Thymus (tissue), 11 donors: Measurements from ENCODE around the gene PACSIN2. TPM values are rescaled to one million over a fixed set of nuclear protein-coding genes. Genes with fewer than 3 reads are reported as not detected.

ENCODE experiments used
- DNase-seq, 9 donors: peaks; one replicate each; pipeline ENCODE4 v3.0.0-alpha.2; 2013; ENCODE audit warnings: low spot score in 9 of 9, low read depth in 6 of 9, missing footprints in 1 of 9
- H3K27ac ChIP-seq, 2 donors: one replicate each; pipeline ENCODE4 v1.5.1; 2013; ENCODE audit warnings: control low read depth in 1 of 2, low read depth in 1 of 2, low read length in 1 of 2, mild to moderate bottlenecking in 1 of 2, moderate library complexity in 1 of 2
- H3K27me3 ChIP-seq, 2 donors: one replicate each; pipeline ENCODE4 v1.5.1; 2013; ENCODE audit warnings: low read length in 1 of 2; ENCODE audit not compliant: control insufficient read depth in 2 of 2, insufficient read depth in 1 of 2
- H3K36me3 ChIP-seq, 2 donors: one replicate each; pipeline ENCODE4 v1.5.1; 2013; ENCODE audit warnings: low read length in 1 of 2, mild to moderate bottlenecking in 1 of 2, moderate library complexity in 1 of 2; ENCODE audit not compliant: control insufficient read depth in 2 of 2, insufficient read depth in 2 of 2
- H3K4me1 ChIP-seq, 2 donors: one replicate each; pipeline ENCODE4 v1.5.1; 2013; ENCODE audit warnings: low read length in 2 of 2; ENCODE audit not compliant: control insufficient read depth in 2 of 2, insufficient read depth in 2 of 2
- H3K4me3 ChIP-seq, 2 donors: one replicate each; pipeline ENCODE4 v1.5.1; 2013; ENCODE audit warnings: low read length in 2 of 2, control low read depth in 1 of 2, mild to moderate bottlenecking in 1 of 2
- H3K9me3 ChIP-seq, 2 donors: one replicate each; pipeline ENCODE4 v1.5.1; 2013; ENCODE audit warnings: low read length in 1 of 2, mild to moderate bottlenecking in 1 of 2; ENCODE audit not compliant: control insufficient read depth in 2 of 2, insufficient read depth in 1 of 2
- WGBS: extraction: QIAGEN DNeasy Blood & Tissue Kit; methylation state at CpG from one replicate; pipeline ENCODE4 v1.1.7; 2013; 5-methylcytosine and 5-hydroxymethylcytosine counted together
- polyA plus RNA-seq: library from polyadenylated mRNA; stranded (reverse); fragments of 200-250 nt; gene quantifications from one replicate; pipeline ENCODE4 v1.2.3, GENCODE V29; 2013
- total RNA-seq: library from RNA; stranded (reverse); fragments of 120-200 nt; gene quantifications from one replicate; pipeline ENCODE4 v1.2.4, GENCODE V29; 2013
- donor health status: healthy.

PACSIN2 gene
- total and polyA plus RNA-seq, 2 donors = 27.0 to 36.0 TPM

DNA sequence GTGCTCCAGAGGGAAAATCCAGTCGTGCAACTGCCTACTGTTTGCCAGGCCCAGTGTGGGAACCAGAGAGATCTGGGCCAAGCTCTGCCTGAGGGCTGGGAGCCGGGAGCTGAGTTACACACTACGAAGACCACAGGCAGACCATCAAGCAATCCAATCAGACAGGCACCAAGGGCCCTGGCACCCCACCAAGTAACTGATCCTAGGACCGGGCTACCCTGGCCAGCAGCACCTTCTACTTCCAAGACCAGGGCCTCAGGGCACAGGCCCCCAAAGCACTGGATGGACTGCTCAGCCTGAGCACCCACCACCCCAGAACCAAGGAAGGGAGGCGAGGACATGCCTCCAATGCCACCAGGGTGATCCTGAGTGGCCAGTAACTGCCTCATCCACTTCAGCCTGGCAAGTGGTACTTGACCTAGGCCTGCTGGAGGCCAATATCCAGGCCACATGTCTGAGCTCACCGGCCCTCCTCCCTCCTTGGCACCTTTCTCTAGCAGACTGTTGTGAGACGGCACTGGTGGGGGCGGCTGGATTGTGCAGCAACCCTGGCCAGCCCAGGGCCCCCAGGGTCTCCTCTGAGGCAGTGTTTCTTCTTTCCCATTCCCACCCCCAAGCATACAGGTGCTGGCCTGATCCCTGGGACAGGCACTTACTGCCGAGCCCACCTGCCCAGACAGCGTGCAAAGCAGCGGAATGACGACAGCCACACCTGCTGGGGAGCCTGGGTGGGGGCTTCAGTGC, 137.2 kb downstream of the PACSIN2 start:
- Histone ChIP-seq H3K9me3 (no peaks in the 10 kb centered on the region), H3K27ac (no peak overlapping the region), H3K36me3 (peaks cover 60 to 69% of the 10 kb centered on the region in 2 donors), H3K4me1 (no peaks in the 10 kb centered on the region), H3K4me3 (no peak overlapping the region), H3K27me3 (no peaks in the 10 kb centered on the region)
- 89% methylated on average over 12 of the region's 12 CpGs for WGBS
- DNase-seq = no peak

GRCh38 chr22:42877158-42877557, 137.8 kb downstream of the PACSIN2 start:
- WGBS = 89% methylated on average over 8 of the region's 8 CpGs
- H3K4me1 ChIP-seq = no peaks in the 10 kb centered on the region
- H3K27me3 ChIP-seq = no peaks in the 10 kb centered on the region
- no peak overlapping the region for H3K27ac ChIP-seq
- H3K36me3 ChIP-seq = peaks cover 61 to 72% of the 10 kb centered on the region in 2 donors
- DNase-seq = no peak
- H3K9me3 ChIP-seq = no peaks in the 10 kb centered on the region
- no peak overlapping the region for H3K4me3 ChIP-seq

- peaks cover 59 to 72% of the 10 kb centered on the region in 2 donors for H3K36me3 ChIP-seq
- WGBS = 93% methylated on average over 17 of the region's 17 CpGs
- no peak overlapping the region for H3K4me3 ChIP-seq
- H3K4me1 ChIP-seq = no peaks in the 10 kb centered on the region
- H3K27ac ChIP-seq = no peak overlapping the region
- no peak for DNase-seq
- no peaks in the 10 kb centered on the region for H3K9me3 ChIP-seq
- H3K27me3 ChIP-seq = no peaks in the 10 kb centered on the region
Observed at GRCh38 chr22:42876041-42876440, 138.9 kb downstream of the PACSIN2 start.

DNA sequence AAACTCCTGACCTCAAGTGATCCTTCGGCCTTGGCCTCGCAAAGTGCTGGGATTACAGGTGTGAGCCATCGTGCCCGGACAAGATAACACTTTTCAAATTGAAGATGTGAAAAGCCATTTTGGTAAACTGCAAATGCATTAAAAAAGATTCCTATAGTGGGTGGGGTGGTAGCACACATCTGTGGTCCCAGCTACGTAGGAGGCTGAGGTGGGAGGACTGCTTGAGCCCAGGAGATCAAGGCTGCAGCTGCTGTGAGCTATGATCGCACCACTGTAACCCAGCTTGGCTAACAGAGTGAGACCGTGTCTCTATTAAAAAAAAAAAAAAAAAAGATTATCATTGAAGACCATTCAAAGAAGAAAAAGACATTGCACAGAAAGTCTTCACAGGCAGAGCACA, 140.9 kb downstream of the PACSIN2 start:
- Histone ChIP-seq H3K27ac (no peak overlapping the region), H3K36me3 (peaks cover 47 to 72% of the 10 kb centered on the region in 2 donors), H3K27me3 (no peaks in the 10 kb centered on the region), H3K4me3 (no peak overlapping the region), H3K4me1 (no peaks in the 10 kb centered on the region), H3K9me3 (no peaks in the 10 kb centered on the region)
- 98% methylated on average over 7 of the region's 7 CpGs for WGBS
- DNase-seq = no peak

DNA sequence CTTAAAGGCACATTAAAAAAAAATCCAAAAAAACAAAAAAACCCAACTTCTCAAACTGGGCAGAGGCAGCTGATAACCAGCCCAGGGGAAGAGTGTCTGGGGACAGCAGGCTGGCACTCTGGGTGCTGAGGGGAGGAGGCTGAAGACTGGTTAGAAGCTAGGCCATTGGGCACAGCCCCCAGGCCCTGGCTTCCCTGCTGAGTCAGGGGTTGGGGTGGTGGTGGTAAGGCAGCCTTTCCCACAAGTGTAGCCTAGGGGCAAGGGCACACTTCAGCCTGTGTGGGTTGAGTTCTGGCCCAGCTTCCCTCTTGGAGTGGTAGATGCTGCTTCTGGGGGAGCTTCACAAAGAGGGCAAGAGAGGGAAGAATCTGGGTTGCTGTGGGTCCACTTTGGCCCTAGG, 141.6 kb downstream of the PACSIN2 start:
- Histone ChIP-seq H3K4me3 (no peak overlapping the region), H3K9me3 (no peaks in the 10 kb centered on the region), H3K27me3 (no peaks in the 10 kb centered on the region), H3K4me1 (no peaks in the 10 kb centered on the region), H3K27ac (no peak overlapping the region), H3K36me3 (peaks cover 42 to 65% of the 10 kb centered on the region in 2 donors)
- no peak for DNase-seq

DNA sequence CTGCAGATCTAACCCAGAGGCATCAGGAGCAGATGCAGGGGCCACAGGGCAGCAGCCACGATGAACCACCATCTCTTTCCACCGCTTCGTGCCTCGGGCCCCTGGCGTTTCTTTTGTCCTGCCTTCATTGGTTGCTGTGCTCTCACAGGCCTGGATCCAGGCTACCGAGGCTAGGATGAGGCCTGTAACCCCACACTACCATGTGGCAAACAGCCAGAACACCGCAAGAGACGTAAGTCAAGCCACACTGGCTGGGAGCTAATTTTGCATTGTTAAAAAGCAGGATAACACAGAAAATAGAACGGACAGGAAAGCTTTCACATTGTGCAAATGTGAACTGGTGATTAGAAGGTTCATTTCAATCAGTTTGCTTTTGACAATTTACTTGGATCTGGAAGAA, 142.1 kb downstream of the PACSIN2 start:
- 95% methylated on average over 9 of the region's 9 CpGs for WGBS
- no peaks in the 10 kb centered on the region for H3K27me3 ChIP-seq
- no peak overlapping the region for H3K27ac ChIP-seq
- H3K4me3 ChIP-seq = no peak overlapping the region
- no peaks in the 10 kb centered on the region for H3K9me3 ChIP-seq
- no peaks in the 10 kb centered on the region for H3K4me1 ChIP-seq
- DNase-seq = no peak
- H3K36me3 ChIP-seq = peaks cover 42 to 60% of the 10 kb centered on the region in 2 donors

DNA sequence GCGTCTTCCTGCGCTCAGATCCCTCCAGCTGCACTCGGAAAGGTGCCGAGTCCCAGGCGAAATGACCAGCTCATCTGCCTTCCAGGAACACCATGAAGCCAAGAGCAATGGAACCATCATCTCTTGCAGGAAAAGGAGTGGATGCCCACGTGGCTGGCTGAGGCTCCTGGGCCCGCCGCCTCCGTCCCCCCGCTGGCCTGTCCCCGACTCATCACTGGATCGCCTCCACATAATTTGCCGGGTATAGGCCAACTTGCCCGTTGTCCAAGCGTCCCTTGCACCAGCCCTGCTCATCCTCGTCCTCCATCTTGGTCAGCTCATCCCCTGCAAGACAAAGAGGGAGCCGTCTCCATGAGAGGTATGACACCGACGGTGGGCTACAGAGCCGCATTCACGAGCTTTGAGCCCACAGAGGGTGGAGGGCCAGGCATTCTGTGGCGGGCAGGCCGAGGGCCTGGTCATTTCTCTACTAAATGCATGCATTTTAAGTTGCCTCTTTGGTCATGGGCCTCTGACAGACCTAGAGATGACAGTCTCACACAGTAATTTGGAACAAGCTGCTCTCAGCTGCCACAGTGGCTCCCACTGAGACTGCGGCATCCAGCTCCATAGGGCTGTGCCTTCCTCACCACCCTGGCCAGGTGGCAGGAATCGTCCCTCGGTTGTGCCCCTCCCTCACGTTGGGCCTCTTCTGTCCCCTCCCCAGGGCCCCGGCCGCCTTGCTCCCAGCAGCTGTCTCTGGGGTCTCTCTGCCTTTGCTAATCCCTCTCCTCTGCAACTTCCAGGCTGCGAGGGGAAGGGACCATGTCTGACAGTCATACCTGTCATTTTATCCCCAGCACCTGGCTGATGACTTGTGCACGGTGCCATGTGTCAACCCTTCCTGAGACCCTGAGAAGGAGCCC, 143.6 kb downstream of the PACSIN2 start:
- no peak overlapping the region for H3K27ac ChIP-seq
- no peaks in the 10 kb centered on the region for H3K27me3 ChIP-seq
- 93% methylated on average over 31 of the region's 31 CpGs for WGBS
- H3K4me3 ChIP-seq = no peak overlapping the region
- DNase-seq = no peak
- H3K4me1 ChIP-seq = no peaks in the 10 kb centered on the region
- H3K36me3 ChIP-seq = peaks cover 31 to 46% of the 10 kb centered on the region in 2 donors
- no peaks in the 10 kb centered on the region for H3K9me3 ChIP-seq

GRCh38 chr22:42869888-42870480, 145.0 kb downstream of the PACSIN2 start:
- Histone ChIP-seq H3K36me3 (peaks cover 25 to 35% of the 10 kb centered on the region in 2 donors), H3K27me3 (no peaks in the 10 kb centered on the region), H3K27ac (no peak overlapping the region), H3K4me3 (no peak overlapping the region), H3K4me1 (no peaks in the 10 kb centered on the region), H3K9me3 (no peaks in the 10 kb centered on the region)
- 94% methylated on average over 33 of the region's 33 CpGs for WGBS
- DNase-seq = no peak

DNA sequence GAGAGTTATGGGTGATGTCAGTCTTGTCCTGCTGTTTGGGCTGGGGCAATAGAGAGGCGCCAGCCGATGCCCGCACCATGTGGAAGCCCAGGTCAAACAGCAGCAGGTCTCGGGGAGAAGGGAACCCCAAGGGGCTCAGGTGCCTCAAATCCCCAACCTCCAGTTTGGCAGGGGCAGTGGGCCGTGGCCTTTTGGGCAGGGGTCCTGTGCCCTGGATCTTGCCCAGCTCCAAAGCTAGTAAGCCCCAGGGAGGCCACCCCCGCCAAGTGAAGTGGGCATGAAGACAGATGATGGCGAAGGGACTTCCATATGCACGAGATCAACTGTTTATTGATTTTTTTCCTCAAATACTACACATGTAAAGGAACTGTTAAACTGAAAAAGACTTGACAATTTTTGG, 145.5 kb downstream of the PACSIN2 start:
- 98% methylated on average over 8 of the region's 8 CpGs for WGBS
- H3K27ac ChIP-seq = no peak overlapping the region
- DNase-seq = no peak
- H3K4me1 ChIP-seq = no peaks in the 10 kb centered on the region
- peaks cover 23 to 34% of the 10 kb centered on the region in 2 donors for H3K36me3 ChIP-seq
- H3K27me3 ChIP-seq = no peaks in the 10 kb centered on the region
- no peaks in the 10 kb centered on the region for H3K9me3 ChIP-seq
- no peak overlapping the region for H3K4me3 ChIP-seq
